Measurements from ENCODE around the gene RNF114. TPM values are rescaled to one million over a fixed set of nuclear protein-coding genes. Genes with fewer than 3 reads are reported as not detected.

The RNF114 gene
- total and polyA plus RNA-seq, 7 donors = 59.5 to 151 (median 121) TPM

- Histone ChIP-seq H3K36me3 (peaks cover 4 to 20% (median 8%) of the 10 kb centered on the region in 4 donors), H3K4me1 (peaks cover 0 to 47% (median 22%) of the 10 kb centered on the region in 4 donors), H3K4me3 (no peak overlapping the region), H3K27ac (peak overlapping the region in 1 of 4 donors; percentile 19), H3K9me3 (no peaks in the 10 kb centered on the region), H3K27me3 (no peaks in the 10 kb centered on the region)
- DNase-seq = peak; percentile 45
- TF ChIP-seq POLR2AphosphoS5 (IDR thresholded peaks at IDR 0.05) (no peak), CTCF (IDR thresholded peaks at IDR 0.05) (no peak), EP300 (IDR thresholded peaks at IDR 0.05) (no peak), POLR2A (IDR thresholded peaks at IDR 0.05) (no peak)
- WGBS, 2 donors = 73 to 77% methylated on average over 9 of the region's 9 CpGs
- intact Hi-C loops (cut with DNase I) = loop anchor here (5.0 kb wide), 1 partner anchor 277 kb away; no protein-coding TSS in a partner anchor
Measured at GRCh38 chr20:49889001-49889934, 46.9 kb upstream of the RNF114 start.

DNA sequence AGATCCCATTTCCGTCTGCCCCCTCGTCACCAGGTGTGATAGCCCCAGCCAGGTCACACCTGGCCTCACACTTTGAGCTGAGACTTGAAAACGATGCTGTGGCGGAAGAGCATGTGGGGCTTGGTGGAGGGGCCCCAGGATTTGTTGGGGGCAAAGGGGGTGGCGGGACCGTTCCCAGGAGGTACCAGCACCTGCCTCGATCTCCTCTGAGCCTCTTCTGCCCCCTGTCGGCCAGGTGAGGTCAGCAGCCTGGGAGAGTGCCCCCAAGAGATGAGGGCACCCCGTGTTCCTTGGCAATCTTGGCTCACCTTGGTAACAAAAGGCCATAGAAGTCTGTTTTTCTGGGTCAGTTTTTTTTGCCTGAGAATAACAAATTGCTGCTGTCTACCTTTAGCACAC lies 46.3 kb upstream of the RNF114 start:
- no peaks in the 10 kb centered on the region for H3K9me3 ChIP-seq
- no peaks in the 10 kb centered on the region for H3K27me3 ChIP-seq
- peaks cover 0 to 14% (median 3%) of the 10 kb centered on the region in 4 donors for H3K36me3 ChIP-seq
- H3K4me3 ChIP-seq = no peak overlapping the region
- intact Hi-C loops (cut with DNase I) = loop anchor here (5.0 kb wide), 1 partner anchor 278 kb away; no protein-coding TSS in a partner anchor
- whole genome bisulfite sequencing, 2 donors = 72 to 73% methylated on average over 9 of the region's 9 CpGs
- TF ChIP-seq CTCF (IDR thresholded peaks at IDR 0.05) = peak in 1 of 4 experiments; percentile 6
- no peak for TF ChIP-seq EP300 (IDR thresholded peaks at IDR 0.05)
- peak; percentile 35 for DNase-seq
- H3K4me1 ChIP-seq = peaks cover 0 to 47% (median 22%) of the 10 kb centered on the region in 4 donors
- H3K27ac ChIP-seq = no peak overlapping the region

- Histone ChIP-seq H3K36me3 (peaks cover 0 to 6% (median 0%) of the 10 kb centered on the region in 4 donors), H3K4me3 (no peak overlapping the region), H3K27ac (no peak overlapping the region), H3K9me3 (no peaks in the 10 kb centered on the region), H3K4me1 (peaks cover 0 to 47% (median 22%) of the 10 kb centered on the region in 4 donors), H3K27me3 (no peaks in the 10 kb centered on the region)
- DNase-seq = peak; percentile 64
- TF ChIP-seq POLR2AphosphoS5 (IDR thresholded peaks at IDR 0.05) (no peak), POLR2A (IDR thresholded peaks at IDR 0.05) (no peak), EP300 (IDR thresholded peaks at IDR 0.05) (no peak), CTCF (IDR thresholded peaks at IDR 0.05) (no peak)
- WGBS, 2 donors = 70 to 76% methylated on average over 21 of the region's 21 CpGs
- intact Hi-C loops (cut with DNase I) = no loop called here
Measured at GRCh38 chr20:49890471-49891361, 45.5 kb upstream of the RNF114 start.

GRCh38 chr20:49891476-49892110 lies 44.6 kb upstream of the RNF114 start:
- H3K4me1 ChIP-seq = peaks cover 0 to 47% (median 22%) of the 10 kb centered on the region in 4 donors

More at GRCh38 chr20:49891476-49892110, 44.6 kb upstream of the RNF114 start:
- TF ChIP-seq EP300 (IDR thresholded peaks at IDR 0.05) = no peak
- no peak for TF ChIP-seq POLR2AphosphoS5 (IDR thresholded peaks at IDR 0.05)
- TF ChIP-seq POLR2A (IDR thresholded peaks at IDR 0.05) = no peak
- no peak for TF ChIP-seq CTCF (IDR thresholded peaks at IDR 0.05)
- no peaks in the 10 kb centered on the region for H3K27me3 ChIP-seq
- whole genome bisulfite sequencing, 2 donors = 91 to 94% methylated on average over 13 of the region's 13 CpGs
- H3K27ac ChIP-seq = no peak overlapping the region
- no peak overlapping the region for H3K4me3 ChIP-seq
- H3K36me3 ChIP-seq = peaks cover 0 to 5% (median 0%) of the 10 kb centered on the region in 4 donors
- H3K9me3 ChIP-seq = no peaks in the 10 kb centered on the region
- peak; percentile 54 for DNase-seq
- intact Hi-C loops (cut with DNase I) = no loop called here
